ENCODE measurements around the gene KIAA0825.

- no peak for TF ChIP-seq CTCF (IDR thresholded peaks at IDR 0.05)
- no peak for TF ChIP-seq POLR2A (IDR thresholded peaks at IDR 0.05)
Observed at GRCh38 chr5:94505327-94506068, 112.9 kb downstream of the KIAA0825 start.

Data from esophagus squamous epithelium (tissue), 4 donors.